Muscle of arm (tissue), 14 donors: ENCODE data around the gene TSPAN4. TPM values are rescaled to one million over a fixed set of nuclear protein-coding genes. Genes with fewer than 3 reads are reported as not detected.

ENCODE experiments used
- DNase-seq: peaks from one replicate; pipeline ENCODE4 v3.0.0-alpha.2; 2013
- long read RNA-seq, 11 donors: transcript quantifications; one replicate each; lab custom pipeline, GENCODE V29; 2026
- polyA plus RNA-seq, 12 donors: library from polyadenylated mRNA; unstranded; fragments of 120-200 nt; gene quantifications; one replicate each; pipeline ENCODE4 v1.2.1, GENCODE V29; 2013; ENCODE audit not compliant: insufficient read length in 12 of 12

The TSPAN4 gene
- 100 to 1,000 TPM in 1 of 12 donors, 10 to 100 TPM in 10, not detected in 1; 35.8 to 102 (median 46.9) TPM for polyA plus RNA-seq
- long read RNA-seq, donor 1, partial matches to known transcripts, result 8 of 15 reads
- long read RNA-seq, donor 1, other reads (novel, unspliced or antisense), result 0 of 15 reads
- long read RNA-seq, donor 2, transcript TSPAN4-203 (9 exons, 1,423 nt), result major isoform, 9 of 16 reads
- long read RNA-seq, donor 2, partial matches to known transcripts, result 0 of 16 reads
- long read RNA-seq, donor 2, other reads (novel, unspliced or antisense), result 0 of 16 reads
- long read RNA-seq, donor 3, partial matches to known transcripts, result 7 of 12 reads
- long read RNA-seq, donor 3, other reads (novel, unspliced or antisense), result 0 of 12 reads
- long read RNA-seq, donor 4, partial matches to known transcripts, result 0 of 2 reads
- long read RNA-seq, donor 4, other reads (novel, unspliced or antisense), result 0 of 2 reads
- long read RNA-seq, donor 5, result 0 reads
- long read RNA-seq, donor 6, transcript TSPAN4-203 (9 exons, 1,423 nt), result major isoform, 10 of 31 reads
- long read RNA-seq, donor 6, partial matches to known transcripts, result 17 of 31 reads
- long read RNA-seq, donor 6, other reads (novel, unspliced or antisense), result 0 of 31 reads
- long read RNA-seq, donor 7, partial matches to known transcripts, result 0 of 4 reads
- long read RNA-seq, donor 7, other reads (novel, unspliced or antisense), result 0 of 4 reads
- long read RNA-seq, donor 8, transcript TSPAN4-203 (9 exons, 1,423 nt), result major isoform, 7 of 110 reads
- long read RNA-seq, donor 8, partial matches to known transcripts, result 69 of 110 reads
- long read RNA-seq, donor 8, other reads (novel, unspliced or antisense), result 30 of 110 reads
- long read RNA-seq, donor 9, transcript TSPAN4-203 (9 exons, 1,423 nt), result major isoform, 6 of 40 reads
- long read RNA-seq, donor 9, partial matches to known transcripts, result 33 of 40 reads
- long read RNA-seq, donor 9, other reads (novel, unspliced or antisense), result 0 of 40 reads
- long read RNA-seq, donor 10, transcript TSPAN4-203 (9 exons, 1,423 nt), result major isoform, 5 of 19 reads
- long read RNA-seq, donor 10, partial matches to known transcripts, result 9 of 19 reads
- long read RNA-seq, donor 10, other reads (novel, unspliced or antisense), result 0 of 19 reads
- long read RNA-seq, donor 11, partial matches to known transcripts, result 21 of 29 reads
- long read RNA-seq, donor 11, other reads (novel, unspliced or antisense), result 0 of 29 reads

GRCh38 chr11:842370-843002, at the start of gene TSPAN4, which contains the start of gene POLR2L:
Gene TSPAN4, plus strand, starts transcription at chr11:842852. Its CDS starts 7,453 bp downstream, at chr11:850305.
Gene POLR2L, minus strand, starts transcription at chr11:842529. Its CDS starts 21 bp downstream, at chr11:842508.
- peak; percentile 89 for DNase-seq

- DNase-seq, result no peak
Measured at GRCh38 chr11:792873-793272, 49.8 kb upstream of the TSPAN4 start.

- no peak for DNase-seq
Measured at GRCh38 chr11:793556-793955, 49.1 kb upstream of the TSPAN4 start.

GRCh38 chr11:794013-794765, 48.5 kb upstream of the TSPAN4 start:
- DNase-seq, result no peak

GRCh38 chr11:794766-795633, 47.7 kb upstream of the TSPAN4 start:
- DNase-seq, result no peak

- DNase-seq, result peak; percentile 72
Measured at GRCh38 chr11:795634-796564, 46.8 kb upstream of the TSPAN4 start.

GRCh38 chr11:796565-797295, 45.9 kb upstream of the TSPAN4 start:
- DNase-seq, result no peak

GRCh38 chr11:797296-798092, 45.2 kb upstream of the TSPAN4 start:
- peak; percentile 84 for DNase-seq

- peak; percentile 80 for DNase-seq
Measured at GRCh38 chr11:798093-798713, 44.4 kb upstream of the TSPAN4 start, which contains the start of gene SLC25A22. Gene SLC25A22, minus strand, starts transcription at chr11:798281. Its CDS starts 3,275 bp downstream, at chr11:795006.

- no peak for DNase-seq
Measured at GRCh38 chr11:799641-800316, 42.9 kb upstream of the TSPAN4 start.

GRCh38 chr11:800473-800872, 42.2 kb upstream of the TSPAN4 start:
- DNase-seq, result no peak

- no peak for DNase-seq
Measured at GRCh38 chr11:801097-801780, 41.4 kb upstream of the TSPAN4 start.

GRCh38 chr11:802018-802617, 40.5 kb upstream of the TSPAN4 start:
- DNase-seq, result no peak

GRCh38 chr11:802693-803466, 39.8 kb upstream of the TSPAN4 start:
- no peak for DNase-seq
